DOHH2 (cell line): ENCODE data around the gene SMARCC1.

Experiments used
- H3F3A ChIP-seq: fragments of 200-600 bp; sonication (generic), shearing (Covaris generic); 2 replicates; pipeline ENCODE4 v1.6.0; 2016; ENCODE audit warnings: antibody characterized with exemption, mild to moderate bottlenecking; ENCODE audit not compliant: control insufficient read depth, insufficient read depth
- H3K27ac ChIP-seq: fragments of 200-600 bp; sonication (generic); 2 replicates; pipeline ENCODE4 v1.5.1; 2014; ENCODE audit warnings: low read depth, mild to moderate bottlenecking, low read length, moderate library complexity
- H3K27me3 ChIP-seq: fragments of 200-600 bp; sonication (generic); 2 replicates; pipeline ENCODE4 v1.6.1; 2014; ENCODE audit warnings: mild to moderate bottlenecking, low read length, mixed read lengths; ENCODE audit not compliant: control insufficient read depth
- H3K36me3 ChIP-seq: fragments of 200-600 bp; sonication (generic); 2 replicates; pipeline ENCODE4 v1.6.1; 2014; ENCODE audit warnings: mild to moderate bottlenecking, low read length, moderate library complexity, mixed read lengths; ENCODE audit not compliant: control insufficient read depth
- H3K4me1 ChIP-seq: fragments of 200-600 bp; sonication (generic); 2 replicates; pipeline ENCODE4 v1.6.1; 2014; ENCODE audit warnings: mild to moderate bottlenecking, low read length, mixed read lengths; ENCODE audit not compliant: control insufficient read depth
- H3K4me2 ChIP-seq: fragments of 200-600 bp; sonication (generic); 2 replicates; pipeline ENCODE4 v1.6.0; 2014; ENCODE audit warnings: mild to moderate bottlenecking, low read length, moderate library complexity
- H3K4me3 ChIP-seq: fragments of 200-600 bp; sonication (generic); 2 replicates; pipeline ENCODE4 v1.5.1; 2014; ENCODE audit warnings: mild to moderate bottlenecking, low read length, mixed read lengths
- H3K79me2 ChIP-seq: fragments of 200-600 bp; sonication (generic); 2 replicates; pipeline ENCODE4 v1.6.1; 2014; ENCODE audit warnings: mild to moderate bottlenecking, low read length, mixed read lengths; ENCODE audit not compliant: control insufficient read depth
- H3K9me2 ChIP-seq: fragments of 200-600 bp; sonication (generic); replicated peaks from 2 replicates; pipeline ENCODE4 v1.6.1; 2014; ENCODE audit warnings: mild to moderate bottlenecking, low read length, mixed read lengths; ENCODE audit not compliant: control insufficient read depth
- H3K9me3 ChIP-seq: fragments of 200-600 bp; sonication (generic); 2 replicates; pipeline ENCODE4 v1.6.1; 2014; ENCODE audit warnings: antibody characterized with exemption, low read length, mixed read lengths; ENCODE audit not compliant: control insufficient read depth, insufficient read depth
- H4K20me1 ChIP-seq: fragments of 200-600 bp; sonication (generic); 2 replicates; pipeline ENCODE4 v1.6.0; 2014; ENCODE audit warnings: low read depth, mild to moderate bottlenecking, antibody characterized with exemption, low read length, moderate library complexity; ENCODE audit not compliant: control insufficient read depth, insufficient read depth
- CTCF ChIP-seq: fragments of 200-600 bp; sonication (generic); IDR thresholded peaks from one replicate; pipeline ENCODE4 v1.5.1; 2014; ENCODE audit warnings: antibody characterized with exemption, mild to moderate bottlenecking, low read depth, low read length; ENCODE audit not compliant: poor library complexity, severe bottlenecking
- EZH2phosphoT487 ChIP-seq: fragments of 200-600 bp; sonication (generic); IDR thresholded peaks from 2 replicates; pipeline ENCODE4 v1.6.1; 2017; ENCODE audit warnings: borderline replicate concordance, mild to moderate bottlenecking, antibody characterized with exemption, low read length, moderate library complexity, mixed read lengths

The SMARCC1 gene

GRCh38 chr3:47566667-47567066 lies 215.0 kb downstream of the SMARCC1 start:
- no peak for TF ChIP-seq EZH2phosphoT487
- Histone ChIP-seq H3K27me3 (peaks cover 16% of the 10 kb centered on the region), H3K4me1 (no peaks in the 10 kb centered on the region), H3K4me2 (no peak overlapping the region), H4K20me1 (no peaks in the 10 kb centered on the region), H3K27ac (no peak overlapping the region), H3K36me3 (no peaks in the 10 kb centered on the region), H3K9me3 (no peaks in the 10 kb centered on the region), H3F3A (no peaks in the 10 kb centered on the region), H3K79me2 (no peaks in the 10 kb centered on the region), H3K4me3 (no peak overlapping the region), H3K9me2 (no peaks in the 10 kb centered on the region)

GRCh38 chr3:47565734-47566550 lies 215.8 kb downstream of the SMARCC1 start:
- H3K4me1 ChIP-seq, result no peaks in the 10 kb centered on the region
- H3K9me3 ChIP-seq, result no peaks in the 10 kb centered on the region
- no peak for TF ChIP-seq CTCF
- no peak for TF ChIP-seq EZH2phosphoT487
- no peaks in the 10 kb centered on the region for H3K36me3 ChIP-seq
- H3K79me2 ChIP-seq, result no peaks in the 10 kb centered on the region
- no peaks in the 10 kb centered on the region for H4K20me1 ChIP-seq
- H3K4me2 ChIP-seq, result no peak overlapping the region
- H3K9me2 ChIP-seq, result no peaks in the 10 kb centered on the region
- H3K4me3 ChIP-seq, result no peak overlapping the region
- H3F3A ChIP-seq, result no peaks in the 10 kb centered on the region
- H3K27ac ChIP-seq, result no peak overlapping the region
- peaks cover 12% of the 10 kb centered on the region for H3K27me3 ChIP-seq

- no peaks in the 10 kb centered on the region for H3K4me1 ChIP-seq
- H4K20me1 ChIP-seq, result no peaks in the 10 kb centered on the region
- H3K9me2 ChIP-seq, result no peaks in the 10 kb centered on the region
- no peak overlapping the region for H3K27ac ChIP-seq
- H3F3A ChIP-seq, result no peaks in the 10 kb centered on the region
- H3K79me2 ChIP-seq, result no peaks in the 10 kb centered on the region
- H3K27me3 ChIP-seq, result peaks cover 11% of the 10 kb centered on the region; the same call in 1 of the 2 replicates
- TF ChIP-seq EZH2phosphoT487, result no peak
- TF ChIP-seq CTCF, result no peak
- H3K4me2 ChIP-seq, result no peak overlapping the region
- no peak overlapping the region for H3K4me3 ChIP-seq
- no peaks in the 10 kb centered on the region for H3K36me3 ChIP-seq
- H3K9me3 ChIP-seq, result no peaks in the 10 kb centered on the region
Observed at GRCh38 chr3:47556351-47556750, 225.3 kb downstream of the SMARCC1 start.

GRCh38 chr3:47554335-47554734 lies 227.4 kb downstream of the SMARCC1 start:
- no peaks in the 10 kb centered on the region for H3K9me2 ChIP-seq
- H3K4me1 ChIP-seq, result no peaks in the 10 kb centered on the region
- H3K4me2 ChIP-seq, result no peak overlapping the region
- no peaks in the 10 kb centered on the region for H4K20me1 ChIP-seq
- H3K36me3 ChIP-seq, result no peaks in the 10 kb centered on the region
- no peak overlapping the region for H3K27ac ChIP-seq
- TF ChIP-seq CTCF, result no peak
- TF ChIP-seq EZH2phosphoT487, result no peak
- H3F3A ChIP-seq, result no peaks in the 10 kb centered on the region
- H3K4me3 ChIP-seq, result no peak overlapping the region
- no peaks in the 10 kb centered on the region for H3K9me3 ChIP-seq
- no peaks in the 10 kb centered on the region for H3K79me2 ChIP-seq
- peaks cover 11% of the 10 kb centered on the region for H3K27me3 ChIP-seq
